Measurements from ENCODE around the gene PNMA8A.

The PNMA8A gene

GRCh38 chr19:46494941-46495785 lies 23.8 kb upstream of the PNMA8A start:
- H3K9ac ChIP-seq (ENCODE audit: low read length): peak overlapping the region; percentile 19; the same call in 1 of the 2 replicates
- no peaks in the 10 kb centered on the region for H3K36me3 ChIP-seq (replicated peaks; ENCODE audit: low read depth, low read length)
- H3K27ac ChIP-seq (ENCODE audit: low read length): no peak overlapping the region
- no peaks in the 10 kb centered on the region for H4K20me1 ChIP-seq (ENCODE audit: insufficient read depth, low read length)
- H3K4me2 ChIP-seq (ENCODE audit: low read length): peak overlapping the region; percentile 50
- H3K9me3 ChIP-seq (ENCODE audit: insufficient read depth, low read length): no peaks in the 10 kb centered on the region
- TF ChIP-seq CTCF (IDR thresholded peaks at IDR 0.05; ENCODE audit: low read depth, low read length) (no peak), EZH2phosphoT487 (IDR thresholded peaks at IDR 0.05; ENCODE audit: low read depth) (no peak)
- H3K4me1 ChIP-seq (ENCODE audit: low read length): no peaks in the 10 kb centered on the region
- peak overlapping the region; percentile 72 for H3K4me3 ChIP-seq (ENCODE audit: low read length)
- no peaks in the 10 kb centered on the region for H3K79me2 ChIP-seq (ENCODE audit: low read length)
- H2AFZ ChIP-seq (ENCODE audit: low read depth, low read length): no peak overlapping the region; the same call in 1 of the 2 replicates
- H3K27me3 ChIP-seq (ENCODE audit: low read depth, low read length): peaks cover 27% of the 10 kb centered on the region

GRCh38 chr19:46494146-46494940 lies 23.0 kb upstream of the PNMA8A start:
- no peaks in the 10 kb centered on the region for H3K79me2 ChIP-seq (ENCODE audit: low read length)
- no peaks in the 10 kb centered on the region for H3K9me3 ChIP-seq (ENCODE audit: insufficient read depth, low read length)
- H3K27ac ChIP-seq (ENCODE audit: low read length): no peak overlapping the region
- H4K20me1 ChIP-seq (ENCODE audit: insufficient read depth, low read length): no peaks in the 10 kb centered on the region
- H3K36me3 ChIP-seq (replicated peaks; ENCODE audit: low read depth, low read length): no peaks in the 10 kb centered on the region
- H3K9ac ChIP-seq (ENCODE audit: low read length): no peak overlapping the region
- TF ChIP-seq CTCF (IDR thresholded peaks at IDR 0.05; ENCODE audit: low read depth, low read length): no peak
- TF ChIP-seq EZH2phosphoT487 (IDR thresholded peaks at IDR 0.05; ENCODE audit: low read depth): no peak
- H3K27me3 ChIP-seq (ENCODE audit: low read depth, low read length): peaks cover 22% of the 10 kb centered on the region
- H2AFZ ChIP-seq (ENCODE audit: low read depth, low read length): no peak overlapping the region
- H3K4me3 ChIP-seq (ENCODE audit: low read length): no peak overlapping the region
- H3K4me2 ChIP-seq (ENCODE audit: low read length): no peak overlapping the region
- H3K4me1 ChIP-seq (ENCODE audit: low read length): no peaks in the 10 kb centered on the region

- Histone ChIP-seq H3K9me3 (ENCODE audit: insufficient read depth, low read length) (no peaks in the 10 kb centered on the region), H3K27me3 (ENCODE audit: low read depth, low read length) (peaks cover 22% of the 10 kb centered on the region), H3K36me3 (replicated peaks; ENCODE audit: low read depth, low read length) (no peaks in the 10 kb centered on the region), H2AFZ (ENCODE audit: low read depth, low read length) (no peak overlapping the region), H3K27ac (ENCODE audit: low read length) (no peak overlapping the region), H3K79me2 (ENCODE audit: low read length) (no peaks in the 10 kb centered on the region), H3K4me1 (ENCODE audit: low read length) (no peaks in the 10 kb centered on the region), H3K4me2 (ENCODE audit: low read length) (no peak overlapping the region), H4K20me1 (ENCODE audit: insufficient read depth, low read length) (no peaks in the 10 kb centered on the region), H3K9ac (ENCODE audit: low read length) (no peak overlapping the region), H3K4me3 (ENCODE audit: low read length) (no peak overlapping the region)
- TF ChIP-seq EZH2phosphoT487 (IDR thresholded peaks at IDR 0.05; ENCODE audit: low read depth) (no peak), CTCF (IDR thresholded peaks at IDR 0.05; ENCODE audit: low read depth, low read length) (no peak)
Observed at GRCh38 chr19:46493236-46494145, 22.1 kb upstream of the PNMA8A start.

Measured in OCI-LY3 (cell line).